GM12874 (cell line): ENCODE results near the gene SLC26A5.

ENCODE experiments used
- TF ChIP-seq, protein P1 (sequence below): IDR thresholded peaks from 2 replicates; pipeline ENCODE4 v1.5.1; 2011; ENCODE audit warnings: low read depth, mild to moderate bottlenecking, control low read depth, low read length, moderate library complexity; ENCODE audit not compliant: insufficient read depth

The SLC26A5 gene

DNA sequence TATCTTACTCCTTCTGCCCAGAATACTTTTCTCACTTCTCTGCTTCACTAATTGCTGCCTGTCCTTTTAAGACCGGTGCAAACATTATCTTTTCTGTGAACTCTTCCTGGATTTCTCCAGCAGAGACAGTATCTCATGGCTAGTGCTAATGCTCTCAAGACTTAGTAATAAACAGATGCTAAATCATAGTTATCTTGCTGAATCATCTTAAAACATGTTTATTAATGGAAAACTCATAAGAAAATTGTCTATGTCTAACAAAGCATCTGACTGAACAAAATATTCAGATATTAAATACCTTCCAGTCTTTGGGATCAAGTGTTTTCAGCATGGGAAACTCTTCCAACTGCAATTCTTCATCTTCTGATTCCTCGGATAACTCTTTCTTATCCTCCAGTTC, 104.5 kb downstream of the SLC26A5 start:
- TF ChIP-seq, protein P1, sequence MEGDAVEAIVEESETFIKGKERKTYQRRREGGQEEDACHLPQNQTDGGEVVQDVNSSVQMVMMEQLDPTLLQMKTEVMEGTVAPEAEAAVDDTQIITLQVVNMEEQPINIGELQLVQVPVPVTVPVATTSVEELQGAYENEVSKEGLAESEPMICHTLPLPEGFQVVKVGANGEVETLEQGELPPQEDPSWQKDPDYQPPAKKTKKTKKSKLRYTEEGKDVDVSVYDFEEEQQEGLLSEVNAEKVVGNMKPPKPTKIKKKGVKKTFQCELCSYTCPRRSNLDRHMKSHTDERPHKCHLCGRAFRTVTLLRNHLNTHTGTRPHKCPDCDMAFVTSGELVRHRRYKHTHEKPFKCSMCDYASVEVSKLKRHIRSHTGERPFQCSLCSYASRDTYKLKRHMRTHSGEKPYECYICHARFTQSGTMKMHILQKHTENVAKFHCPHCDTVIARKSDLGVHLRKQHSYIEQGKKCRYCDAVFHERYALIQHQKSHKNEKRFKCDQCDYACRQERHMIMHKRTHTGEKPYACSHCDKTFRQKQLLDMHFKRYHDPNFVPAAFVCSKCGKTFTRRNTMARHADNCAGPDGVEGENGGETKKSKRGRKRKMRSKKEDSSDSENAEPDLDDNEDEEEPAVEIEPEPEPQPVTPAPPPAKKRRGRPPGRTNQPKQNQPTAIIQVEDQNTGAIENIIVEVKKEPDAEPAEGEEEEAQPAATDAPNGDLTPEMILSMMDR = no peak

DNA sequence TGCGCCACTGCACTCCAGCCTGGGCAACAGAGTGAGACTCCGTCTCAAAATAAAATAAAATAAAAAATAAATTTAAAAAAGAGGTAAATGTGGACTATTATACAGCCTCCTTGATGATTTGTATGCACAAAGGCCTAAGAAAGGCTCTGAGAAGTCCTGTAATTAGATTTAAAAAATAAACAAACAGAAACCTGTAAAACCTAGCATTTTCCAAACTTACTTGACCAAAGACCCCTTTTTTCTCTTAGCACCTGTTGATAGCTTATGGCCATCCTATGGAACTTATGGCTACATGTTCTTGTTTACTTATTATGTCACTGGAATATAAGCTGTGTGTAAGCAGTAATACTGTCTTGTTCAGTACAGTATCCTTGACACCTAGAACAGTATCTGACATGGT, 107.1 kb downstream of the SLC26A5 start:
- TF ChIP-seq, protein P1 = no peak

DNA sequence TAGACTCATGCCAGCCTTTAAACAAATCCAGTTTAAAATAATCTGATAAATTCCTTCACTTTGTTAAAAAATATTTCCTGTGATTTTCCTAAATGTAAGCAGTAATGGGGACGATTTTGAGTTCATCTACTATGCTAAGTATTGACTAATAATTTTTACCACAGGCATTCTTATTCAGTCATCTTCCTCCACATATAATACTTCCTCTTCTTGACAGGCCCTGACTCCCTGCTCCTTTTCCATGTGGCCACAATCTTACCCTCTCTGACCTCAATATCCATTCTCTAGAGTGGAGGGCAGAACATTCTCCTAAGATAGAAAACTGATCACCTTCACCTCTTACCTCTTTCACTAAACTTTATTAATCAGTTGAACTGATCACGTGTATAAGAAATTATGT, 109.2 kb downstream of the SLC26A5 start:
- TF ChIP-seq, protein P1 = no peak

DNA sequence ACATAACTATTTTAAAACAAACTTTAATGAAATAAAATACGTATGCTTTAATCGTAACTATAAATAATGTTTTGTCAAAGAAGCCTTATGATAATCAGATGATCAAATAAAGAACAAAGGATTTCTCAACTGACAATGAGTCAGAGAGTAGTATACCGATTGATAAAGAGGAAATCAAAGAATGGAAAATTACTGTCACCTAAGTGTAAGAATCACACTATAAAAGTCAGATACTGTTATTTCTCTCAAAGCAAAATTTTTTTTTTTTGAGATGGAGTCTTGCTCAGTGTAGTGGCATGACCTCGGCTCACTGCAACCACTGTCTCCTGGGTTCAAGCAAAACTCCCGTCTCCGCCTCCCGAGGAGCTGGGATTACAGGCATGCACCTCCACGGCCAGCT, 120.3 kb downstream of the SLC26A5 start:
- TF ChIP-seq, protein P1 = no peak
